Effector CD8-positive, alpha-beta T cell (primary cell): Measurements from ENCODE around the gene SUGCT.

ENCODE experiments used
- DNase-seq: peaks from one replicate; lab custom pipeline; 2025; lab: John Stamatoyannopoulos, UW

SUGCT gene

DNA sequence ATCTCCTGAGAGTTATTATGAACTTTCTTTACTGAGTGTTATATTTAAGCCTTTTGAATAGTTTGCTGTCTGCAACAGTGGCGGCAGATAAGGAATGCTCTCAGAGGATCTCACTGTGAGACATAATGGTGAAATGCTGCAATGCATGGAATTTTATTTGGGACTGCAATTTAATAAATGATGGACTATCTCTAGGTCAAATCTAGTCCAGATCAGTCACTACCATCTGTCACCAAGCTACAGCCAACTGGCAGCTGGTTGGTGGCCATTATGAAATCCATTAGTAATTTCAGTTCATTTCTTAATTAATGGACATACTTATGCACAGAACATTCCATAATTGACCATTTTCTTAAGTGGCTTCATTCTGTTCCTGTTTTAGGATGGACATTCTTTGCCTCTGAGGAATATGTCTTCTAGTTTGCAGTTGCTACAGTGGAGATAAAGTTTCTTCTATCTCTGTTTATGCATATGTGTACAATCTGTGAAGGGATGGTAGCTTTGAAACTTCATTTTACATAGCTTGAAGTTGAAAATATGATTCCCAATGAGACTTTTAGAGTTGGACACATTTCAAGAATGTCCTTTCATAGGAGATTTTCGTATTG, 586.6 kb downstream of the SUGCT start:
- DNase-seq, result no peak

DNA sequence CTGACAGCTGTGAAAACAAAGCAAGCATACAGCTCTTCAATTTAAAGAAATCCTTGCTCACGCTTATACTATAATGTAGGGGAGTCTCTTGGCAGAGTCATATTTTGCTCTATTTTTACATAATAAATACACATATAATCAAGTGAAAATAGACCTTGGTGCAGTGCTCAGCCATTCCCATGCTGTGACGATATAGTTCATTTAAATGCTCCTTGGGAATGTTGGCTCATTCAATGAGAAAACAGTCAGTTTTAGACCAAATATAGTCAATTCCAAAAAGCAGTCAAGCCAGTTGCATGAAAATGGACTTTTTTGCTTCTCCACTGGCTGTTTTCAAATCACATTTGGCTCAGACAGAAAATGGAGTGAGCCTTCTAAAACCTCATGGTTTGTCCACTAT, 587.4 kb downstream of the SUGCT start:
- DNase-seq, result no peak

DNA sequence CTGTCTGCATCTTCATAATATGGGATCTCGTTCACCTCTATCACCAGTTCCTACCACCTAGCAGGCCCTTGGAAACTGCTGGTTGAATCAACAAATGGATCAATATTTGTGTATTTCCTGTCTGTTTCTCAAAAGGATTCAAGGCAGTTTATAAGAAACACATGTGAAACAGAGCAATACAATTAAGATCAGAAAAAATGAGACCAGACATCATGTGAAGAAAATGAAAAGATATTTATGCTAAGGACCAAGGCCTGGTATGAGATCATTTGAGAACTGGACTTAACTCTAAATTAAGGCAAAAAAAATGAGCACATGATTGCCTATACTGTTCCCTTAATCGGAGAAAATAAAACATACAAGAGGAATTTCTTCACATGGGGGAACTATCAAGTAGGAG, 589.0 kb downstream of the SUGCT start:
- DNase-seq, result no peak

DNA sequence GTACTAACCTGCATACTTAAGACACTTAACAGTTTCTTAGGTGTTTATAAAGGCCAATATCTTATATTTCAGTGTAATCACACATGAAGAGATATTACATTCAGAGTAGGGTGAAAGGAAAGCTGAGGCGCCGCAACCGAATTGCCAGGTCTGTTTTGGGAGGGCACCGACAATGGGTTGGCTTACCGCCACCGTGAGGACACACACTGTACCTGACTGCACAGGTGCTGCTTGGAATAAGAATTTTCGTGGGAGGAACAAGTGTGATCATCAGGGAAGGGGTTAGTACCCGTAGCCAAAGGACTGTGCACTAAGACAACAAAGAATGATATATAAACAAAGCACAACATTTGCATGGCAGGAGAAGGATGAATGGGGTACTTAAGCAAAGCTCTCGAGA, 591.8 kb downstream of the SUGCT start:
- DNase-seq, result no peak

DNA sequence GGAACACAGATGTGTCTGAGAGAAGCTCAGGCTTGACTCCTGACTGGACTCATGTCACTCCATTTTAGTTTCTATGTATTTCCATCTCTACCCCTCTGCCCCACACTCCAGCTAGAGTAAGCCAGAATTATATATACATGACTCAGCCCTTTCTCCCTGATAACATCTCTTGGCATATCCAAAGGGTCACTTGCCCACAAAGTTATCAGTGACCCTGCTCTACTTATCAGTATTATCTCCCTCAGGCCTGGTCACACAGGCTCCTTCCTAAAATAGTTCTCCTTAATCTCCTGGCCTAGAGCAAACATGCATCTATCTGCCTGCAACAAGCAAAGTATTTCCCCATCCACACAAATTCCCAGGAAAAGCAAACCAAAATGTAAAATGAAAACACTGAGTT, 598.3 kb downstream of the SUGCT start:
- DNase-seq, result no peak

DNA sequence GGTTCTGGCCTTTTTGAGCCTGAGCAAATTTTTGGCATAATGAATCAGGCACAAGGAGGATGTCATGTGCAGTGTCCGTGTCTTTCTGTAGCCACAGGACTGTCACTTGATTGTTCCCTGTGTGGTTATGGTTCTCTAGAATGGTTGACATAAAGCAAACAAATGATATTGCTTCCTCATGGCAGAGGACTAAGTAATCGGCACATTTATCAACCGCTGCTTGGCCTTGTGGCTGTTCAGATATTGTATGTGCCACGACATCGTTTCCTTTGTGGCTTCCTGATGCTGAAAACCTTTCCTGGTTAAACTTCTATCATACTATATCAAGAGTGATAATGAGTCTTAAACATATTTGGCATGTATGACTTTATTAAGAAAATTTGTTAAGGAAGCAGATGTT, 598.8 kb downstream of the SUGCT start:
- no peak for DNase-seq

DNA sequence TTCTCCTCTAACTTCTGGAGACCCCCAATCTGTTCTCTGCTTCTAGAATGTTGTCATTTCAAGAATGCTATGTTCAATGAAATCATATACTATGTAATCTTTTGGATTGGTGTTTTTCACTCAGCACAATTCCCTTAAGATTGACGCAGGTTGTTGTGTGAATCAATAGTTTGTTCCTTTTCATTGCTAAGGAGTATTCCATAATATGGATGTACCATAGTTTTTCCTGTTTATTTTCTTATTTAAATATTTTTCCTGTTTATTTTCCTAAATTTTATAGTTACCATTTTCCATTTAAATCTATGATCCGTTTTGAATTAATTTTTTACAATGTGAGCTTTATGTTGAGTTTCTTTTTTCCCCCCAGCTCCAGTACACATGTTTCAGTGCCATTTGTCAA, 604.5 kb downstream of the SUGCT start:
- no peak for DNase-seq

DNA sequence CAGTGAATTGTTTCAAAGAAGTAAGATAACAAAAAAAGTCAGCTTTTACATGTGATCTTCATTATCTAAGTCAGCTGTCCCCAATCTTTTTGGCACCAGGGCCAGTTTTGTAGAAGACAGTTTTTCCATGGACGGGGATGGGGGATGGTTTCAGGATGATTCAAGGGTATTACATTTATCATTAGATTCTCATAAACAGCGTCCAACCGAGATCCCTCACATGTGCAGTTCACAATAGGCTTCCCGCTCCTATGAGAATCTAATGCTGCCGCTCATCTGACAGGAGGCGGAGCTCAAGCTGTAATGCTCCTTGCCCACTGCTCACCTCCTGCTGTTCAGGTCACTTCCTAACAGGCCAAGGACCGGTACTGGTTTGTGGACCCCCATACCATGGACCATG, 607.5 kb downstream of the SUGCT start:
- DNase-seq, result no peak

DNA sequence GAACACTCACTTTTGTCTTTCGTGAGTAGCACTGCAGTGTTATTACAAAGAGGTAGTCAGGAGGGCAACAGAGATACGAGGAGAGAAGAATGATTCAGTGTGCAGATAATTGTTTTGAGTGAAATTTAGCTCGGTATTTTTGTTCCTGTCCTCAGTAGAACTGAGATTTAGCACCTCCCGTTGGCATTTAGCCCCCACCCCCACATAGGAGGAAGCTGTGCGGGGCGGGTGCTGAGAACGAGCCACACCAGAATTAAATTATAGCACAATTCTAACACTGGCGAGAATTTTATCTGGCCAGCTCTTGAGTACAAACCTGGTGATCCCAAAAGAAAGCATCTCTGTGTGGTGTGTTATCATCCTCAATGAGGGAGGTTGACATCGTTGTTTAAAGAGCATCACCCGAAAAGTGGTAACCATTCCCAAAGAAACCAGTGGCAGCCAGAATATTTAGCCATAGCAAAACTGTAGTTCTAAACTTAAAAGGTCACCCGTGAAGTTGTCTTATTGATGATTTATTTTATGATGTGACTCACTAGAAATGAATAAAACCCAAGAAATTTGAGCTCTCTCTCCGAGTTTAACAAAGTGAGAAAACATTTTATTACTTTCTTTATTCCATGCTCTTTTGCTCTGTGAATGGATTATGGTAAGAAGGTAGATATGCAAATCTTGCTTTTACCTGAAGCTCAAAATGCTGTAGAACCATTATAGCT, 612.2 kb downstream of the SUGCT start:
- DNase-seq, result no peak

DNA sequence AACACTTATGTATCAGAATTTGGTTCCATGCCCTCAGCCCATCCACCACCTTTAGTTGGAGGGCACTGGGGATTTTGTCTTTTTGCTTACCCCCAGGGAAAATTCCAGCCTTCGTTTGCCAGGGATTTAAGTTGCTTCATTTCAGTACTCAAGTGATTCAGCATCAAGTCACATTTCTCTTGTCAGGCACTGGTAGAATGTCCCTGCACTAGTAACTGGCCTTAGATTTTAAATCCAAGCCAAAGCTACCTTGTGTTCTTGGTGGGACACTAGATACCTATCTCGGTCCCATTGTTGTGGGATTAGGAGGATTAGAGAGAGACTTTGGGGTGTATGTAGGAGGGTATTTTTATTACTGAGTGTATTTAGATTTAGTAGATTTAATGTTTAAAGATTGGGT, 613.1 kb downstream of the SUGCT start:
- no peak for DNase-seq

DNA sequence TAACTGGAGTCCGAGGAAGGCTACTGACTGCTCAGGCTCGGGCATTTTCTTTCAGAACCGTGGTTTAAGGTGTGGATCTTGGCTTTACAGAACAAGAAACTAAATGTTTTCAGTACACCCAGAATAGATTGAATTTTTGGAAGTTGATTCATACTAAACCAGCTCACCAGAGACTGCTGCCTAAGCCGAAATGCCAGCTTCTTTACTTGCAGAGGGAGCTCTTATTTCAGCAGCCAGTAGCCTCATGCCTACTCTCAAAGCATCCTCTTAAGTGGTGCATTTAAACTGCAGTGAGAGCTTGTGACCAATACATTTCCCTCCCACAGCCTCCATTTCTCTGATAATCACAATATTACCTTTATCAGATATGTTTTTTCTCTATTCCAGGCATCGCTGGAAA, 615.1 kb downstream of the SUGCT start:
- DNase-seq, result no peak

DNA sequence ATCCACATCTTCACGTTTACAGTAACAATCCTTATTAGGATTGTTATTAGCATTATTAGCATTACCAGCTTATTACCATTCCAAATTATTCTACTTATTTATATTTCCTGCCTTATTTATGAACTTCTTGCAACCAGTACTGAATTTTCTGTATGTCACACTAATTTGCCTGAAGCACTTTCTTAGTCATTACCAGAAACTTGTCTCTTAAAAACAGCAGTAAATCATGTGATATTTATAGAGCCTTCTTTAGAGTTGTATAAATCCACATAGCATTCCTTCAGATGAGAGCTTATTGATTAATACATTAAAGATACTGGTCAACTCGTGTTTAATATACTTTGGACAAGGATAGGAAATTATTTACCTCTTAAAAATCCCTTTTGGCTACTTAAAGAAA, 618.6 kb downstream of the SUGCT start:
- DNase-seq, result no peak

DNA sequence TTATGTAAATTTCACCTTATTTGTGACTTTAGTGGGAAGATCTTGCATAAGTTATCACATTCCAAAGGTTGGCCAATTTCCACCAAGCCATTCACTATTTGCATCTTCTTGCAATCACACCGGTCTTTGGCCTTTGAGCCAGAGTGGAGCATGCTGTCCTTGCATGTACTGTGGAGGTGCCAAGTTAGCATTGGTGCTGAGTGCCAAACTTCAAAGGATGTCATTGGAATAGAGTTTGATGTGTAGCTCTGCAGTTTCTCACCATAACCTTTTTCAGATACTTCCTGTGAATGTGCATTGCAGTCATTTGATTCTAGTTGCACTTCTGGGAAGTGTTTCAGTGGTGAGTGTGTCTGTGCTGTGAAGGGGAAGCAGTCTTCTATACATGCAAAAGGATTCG, 620.6 kb downstream of the SUGCT start:
- DNase-seq, result no peak

DNA sequence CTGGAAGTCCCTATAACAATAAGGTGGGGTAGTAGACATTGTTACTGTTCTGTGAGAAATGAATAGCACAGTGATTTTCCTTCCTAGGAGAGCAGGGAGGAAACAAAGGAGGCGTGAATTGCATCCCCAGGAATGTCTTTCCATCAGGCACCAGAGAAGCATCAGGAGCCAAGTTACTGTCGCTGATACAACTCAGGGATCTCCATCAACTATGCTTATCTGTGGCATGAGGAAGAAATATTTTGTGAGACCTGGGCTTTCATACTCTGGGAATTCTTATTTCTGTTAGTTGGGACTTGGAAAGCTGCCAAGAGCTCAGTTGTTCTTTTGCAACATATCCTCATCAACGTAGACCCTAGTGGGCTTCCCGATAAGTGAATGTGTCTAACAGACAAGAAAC, 622.3 kb downstream of the SUGCT start:
- DNase-seq, result no peak

DNA sequence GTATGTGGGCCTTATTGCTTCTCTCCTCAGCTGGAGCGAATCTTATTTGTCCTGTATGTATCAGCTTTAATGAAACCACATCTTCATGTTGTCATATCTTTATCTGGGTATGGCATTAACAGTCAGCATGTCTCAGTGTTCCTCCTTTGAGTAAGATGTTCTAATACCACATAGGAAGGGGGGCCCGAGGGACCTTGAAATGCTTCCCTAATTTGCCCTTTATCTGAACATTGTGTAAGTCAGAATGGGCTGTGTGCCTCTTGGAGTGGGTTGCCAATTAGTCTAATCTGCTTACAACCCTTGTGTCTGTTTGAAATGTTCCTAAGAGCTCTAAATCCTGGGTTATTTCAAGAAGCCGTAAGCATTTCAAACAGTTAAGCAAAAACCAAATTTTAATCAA, 623.8 kb downstream of the SUGCT start:
- no peak for DNase-seq

DNA sequence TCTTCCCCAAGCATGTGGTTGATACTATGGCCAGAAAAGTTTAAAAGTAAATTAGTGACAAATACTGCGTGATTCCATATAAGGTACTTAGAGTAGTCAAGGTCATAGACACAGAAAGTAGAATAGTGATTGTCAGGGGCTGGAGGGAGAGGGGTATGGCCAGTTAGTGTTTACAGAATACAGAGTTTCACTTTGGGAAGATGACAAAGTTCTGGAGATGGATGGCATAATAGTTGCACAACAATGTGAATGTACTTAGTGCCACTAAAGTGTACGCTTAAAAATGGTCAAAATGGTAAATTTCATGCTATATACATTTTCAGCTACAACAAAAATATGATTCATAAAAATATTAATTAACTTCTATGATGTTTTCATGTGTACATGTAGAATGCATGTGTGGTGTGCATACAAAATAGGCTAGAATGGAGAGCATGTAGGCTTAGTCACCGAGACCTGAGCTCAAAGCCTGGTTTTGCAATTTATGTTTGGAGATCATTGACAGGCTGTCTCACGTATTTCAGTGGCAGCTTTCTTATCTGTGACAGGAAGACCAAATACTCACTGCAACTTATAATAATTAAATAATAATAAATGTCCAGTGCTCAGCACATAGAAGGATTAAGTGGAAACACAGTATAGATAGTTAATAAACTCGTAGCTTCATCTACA, 625.6 kb downstream of the SUGCT start:
- DNase-seq, result no peak

DNA sequence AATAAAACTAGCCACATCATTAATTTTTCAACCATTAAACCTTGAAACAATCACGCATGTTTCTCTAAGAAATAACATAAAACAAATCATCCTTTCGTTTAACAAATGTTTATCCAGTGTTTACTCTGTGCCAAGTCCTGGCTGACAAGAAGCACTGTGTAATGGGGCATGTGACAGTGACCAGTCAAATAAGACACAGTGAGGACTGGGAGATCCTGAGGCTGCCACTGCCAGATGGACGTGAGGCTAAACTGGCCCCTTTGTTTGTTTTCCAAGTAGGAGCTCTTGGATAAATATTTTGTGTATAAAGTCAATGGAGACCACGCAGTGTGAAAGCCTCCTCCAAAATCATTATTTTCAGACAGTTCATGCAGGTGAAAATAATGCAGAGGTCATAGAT, 626.2 kb downstream of the SUGCT start:
- no peak for DNase-seq

DNA sequence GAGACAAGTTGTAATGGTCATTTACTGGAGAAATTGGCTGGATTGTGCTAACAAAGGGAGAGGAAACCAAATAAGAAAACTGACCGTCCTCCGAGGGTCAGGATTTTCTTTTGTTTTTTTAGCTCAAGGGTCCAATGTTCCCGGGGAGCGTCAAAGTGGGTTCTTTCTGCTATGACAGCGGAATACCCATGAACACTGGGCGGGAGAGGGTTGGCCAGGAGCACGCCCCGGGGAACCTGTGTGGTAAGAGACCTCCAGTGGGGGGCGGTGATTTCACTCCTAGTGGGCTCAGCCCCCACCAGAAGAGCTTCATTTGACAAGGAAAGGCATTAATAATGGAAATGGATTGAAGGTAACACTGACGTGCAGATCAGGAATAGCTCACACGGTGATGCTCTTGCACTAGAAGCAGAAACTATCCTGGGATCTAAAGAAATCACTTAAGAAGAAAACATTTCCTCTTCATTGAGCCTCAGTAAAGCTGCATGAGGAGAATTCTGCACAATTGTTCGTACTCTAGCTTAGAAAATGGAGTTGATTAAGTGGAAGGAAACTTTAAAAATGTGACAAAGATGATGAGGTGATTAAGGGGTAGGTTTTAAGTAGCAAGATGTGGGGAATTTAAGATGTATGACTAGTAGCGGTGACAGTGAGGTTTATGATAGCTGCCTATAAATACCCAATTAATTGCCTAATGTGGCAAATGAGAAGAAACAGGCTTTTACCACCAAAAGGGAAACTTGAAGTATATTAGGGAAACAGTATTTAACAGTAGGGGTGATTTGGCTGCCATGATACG, 627.2 kb downstream of the SUGCT start:
- DNase-seq, result no peak

DNA sequence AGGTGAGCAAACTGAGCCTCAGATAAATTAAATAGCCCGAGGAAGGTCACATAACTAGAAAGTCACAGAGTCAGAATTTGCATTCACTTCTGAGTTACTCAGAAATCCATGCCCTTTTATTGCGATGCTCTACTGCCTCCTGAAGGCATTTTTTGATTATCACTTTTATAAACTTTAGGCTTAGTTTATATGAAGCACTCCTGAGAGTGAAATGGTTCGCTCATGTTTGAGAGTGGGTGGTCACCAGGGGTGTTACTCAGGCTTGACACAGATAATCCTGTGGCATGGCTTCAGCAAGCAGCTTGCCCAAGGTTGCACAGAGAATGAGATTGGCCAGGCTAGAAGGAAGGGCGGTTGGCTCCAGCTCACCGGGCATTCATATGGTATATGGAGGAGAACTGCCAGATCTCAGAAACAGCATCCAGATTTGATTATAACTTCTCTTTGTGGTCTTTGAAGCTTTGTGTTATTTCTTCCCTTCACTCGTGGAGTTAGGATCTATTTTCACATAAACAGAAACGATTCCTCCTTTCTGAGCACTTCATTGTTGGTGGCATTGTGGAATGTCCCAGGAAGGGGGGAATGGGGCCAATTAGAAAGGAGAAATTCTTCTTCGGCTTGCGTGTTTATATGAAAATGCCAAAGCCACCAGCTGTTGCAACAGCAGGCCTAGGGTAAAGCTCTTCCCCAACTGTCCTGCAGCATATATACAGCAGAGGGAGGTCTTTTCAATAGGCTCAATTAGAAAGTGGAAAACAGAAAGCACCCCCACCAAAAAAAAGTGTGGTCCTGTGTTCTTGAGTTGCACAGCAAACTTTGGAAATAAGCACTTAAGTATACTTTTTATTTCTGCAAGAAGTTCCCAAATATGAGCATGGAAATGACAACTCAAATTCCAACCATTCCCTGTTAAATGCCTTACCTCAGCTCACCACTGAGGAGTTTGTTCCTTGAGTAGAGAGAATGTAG, 628.8 kb downstream of the SUGCT start:
- DNase-seq, result no peak

DNA sequence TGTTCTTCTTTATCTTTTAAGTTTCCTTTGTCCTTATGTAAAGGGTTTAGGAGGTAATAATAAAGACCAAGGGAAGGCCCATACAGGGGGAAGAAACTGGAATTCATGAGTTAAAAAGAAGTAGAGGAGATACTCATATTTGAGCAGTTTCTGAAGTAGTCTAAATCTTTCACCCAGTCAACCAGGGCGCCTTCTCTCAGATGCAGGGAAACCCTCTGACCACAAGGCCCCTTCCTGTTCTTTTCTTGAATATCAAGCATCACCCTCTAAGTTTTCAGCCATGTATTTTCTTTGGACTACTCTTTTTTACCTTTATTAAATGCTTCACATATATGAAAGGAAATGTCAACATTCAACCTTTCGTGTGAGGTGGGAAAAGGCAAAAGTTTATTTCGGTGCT, 630.8 kb downstream of the SUGCT start:
- no peak for DNase-seq

DNA sequence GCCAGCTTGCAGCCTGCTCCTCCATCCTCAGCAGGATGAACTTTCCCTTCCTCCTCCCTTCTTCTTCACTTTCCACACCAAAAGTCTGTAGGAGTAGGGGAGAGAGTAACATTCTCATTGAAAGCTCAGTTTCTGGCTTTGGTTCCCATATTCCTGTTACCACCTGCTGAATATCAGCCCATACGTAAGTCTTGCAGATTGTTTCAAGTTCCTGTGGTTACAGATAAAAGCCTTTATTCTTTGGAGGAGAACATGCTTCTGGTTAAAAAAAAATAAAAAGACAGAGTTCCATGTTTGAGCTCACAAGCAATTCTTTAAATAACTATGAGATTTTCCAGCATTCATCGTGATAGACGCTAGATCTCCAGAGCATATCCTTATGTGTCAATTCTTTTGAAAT, 637.3 kb downstream of the SUGCT start:
- no peak for DNase-seq

DNA sequence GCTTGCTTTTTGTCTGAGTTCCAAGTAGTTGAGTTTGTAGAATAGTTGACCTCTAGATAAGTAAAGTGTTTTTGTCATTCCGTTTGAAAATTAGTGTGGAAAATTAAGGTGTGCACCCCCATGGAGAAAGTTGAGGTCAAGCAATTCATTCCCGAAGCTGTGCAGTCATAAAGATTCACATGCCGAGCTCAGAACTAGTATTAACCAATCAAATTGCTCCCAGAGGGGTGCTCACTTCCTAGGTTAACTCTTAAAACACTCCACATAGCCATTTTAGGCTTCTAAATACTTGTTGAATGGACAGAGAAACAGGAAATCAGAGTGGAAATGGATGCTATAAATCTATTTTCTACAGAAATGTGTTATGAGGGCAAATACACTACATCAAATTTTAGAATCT, 638.9 kb downstream of the SUGCT start:
- no peak for DNase-seq
